Smooth muscle cell of trachea (primary cell): ENCODE results near the gene FAM185A. TPM values are rescaled to one million over a fixed set of nuclear protein-coding genes. Genes with fewer than 3 reads are reported as not detected.

Experiments used
- total RNA-seq: library from RNA; depleted of rRNA; stranded (reverse); fragments of >200 nt; gene quantifications from 2 replicates; pipeline ENCODE4 v1.2.1, GENCODE V29; 2014

The FAM185A gene
- 10.9 and 13.2 TPM in 2 replicates for total RNA-seq

GRCh38 chr7:102748605-102749444 lies at the start of gene FAM185A:
TSS of gene FAM185A (plus strand) at chr7:102748999. CDS start at chr7:102749208, 209 bp downstream.

Other genes with a start within 250 kb of the FAM185A start
- gene RASA4B, start 231.2 kb upstream of the FAM185A start, total RNA-seq: 3.0 and 3.5 TPM in 2 replicates
- gene UPK3BL2, start 205.3 kb upstream of the FAM185A start, total RNA-seq: 0.99 and 1.9 TPM in 2 replicates
- gene SPDYE2, start 197.8 kb upstream of the FAM185A start, total RNA-seq: not detected in 2 replicates
- 28.8 and 33.3 TPM in 2 replicates for gene POLR2J3, start 176.4 kb upstream of the FAM185A start, total RNA-seq
- gene RASA4, start 132.2 kb upstream of the FAM185A start, total RNA-seq: 6.5 and 7.4 TPM in 2 replicates
- gene UPK3BL1, start 106.2 kb upstream of the FAM185A start, total RNA-seq: 10.3 and 12.2 TPM in 2 replicates
- not detected in 2 replicates for gene SPDYE2B, start 98.7 kb upstream of the FAM185A start, total RNA-seq
- 2.5 and 4.5 TPM in 2 replicates for gene POLR2J2, start 77.3 kb upstream of the FAM185A start, total RNA-seq
- 82.2 and 143 TPM in 2 replicates for gene LRRC17, start 164.0 kb downstream of the FAM185A start, total RNA-seq